ENCODE measurements around the gene VSIG10.

Gene VSIG10

DNA sequence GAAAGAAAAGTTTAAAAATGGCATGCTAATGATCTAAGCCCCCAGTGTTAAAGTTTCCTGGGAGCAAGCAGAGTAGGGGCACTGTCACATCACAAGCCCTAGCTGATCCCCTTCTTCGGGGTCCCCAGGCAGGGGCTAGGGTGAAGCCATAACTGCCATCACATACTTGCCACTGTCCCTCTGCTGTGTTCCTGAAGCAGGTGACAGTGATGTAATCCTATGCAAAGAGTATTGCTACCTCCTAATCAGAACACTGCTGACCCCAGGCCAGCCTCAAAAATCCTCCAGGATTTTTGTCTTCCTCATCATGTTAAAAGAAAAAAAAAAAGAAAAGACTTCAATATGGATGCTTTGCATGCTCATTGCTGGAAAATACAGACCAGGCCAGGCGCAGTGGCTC, 88.5 kb downstream of the VSIG10 start:
- peaks cover 22% of the 10 kb centered on the region for H3K36me3 ChIP-seq (ENCODE audit: control insufficient read depth, insufficient read depth, low read length)
- no peak overlapping the region for H3K27ac ChIP-seq (ENCODE audit: low read depth, low read length, severe bottlenecking)
- no peak overlapping the region for H3K4me3 ChIP-seq (ENCODE audit: extremely low read depth, insufficient read depth, low read length, poor library complexity, severe bottlenecking)
- H3K4me1 ChIP-seq (ENCODE audit: control insufficient read depth, insufficient read depth, low read length, poor library complexity, severe bottlenecking) = no peaks in the 10 kb centered on the region
- H3K9me3 ChIP-seq (ENCODE audit: control insufficient read depth, low read length) = no peaks in the 10 kb centered on the region
- WGBS, 2 experiments (ENCODE audit: insufficient coverage in 2 of 2) = 83 to 86% methylated on average over 1 to 2 of the region's 2 CpGs
